ENCODE measurements around the gene OPA3. TPM values are rescaled to one million over a fixed set of nuclear protein-coding genes. Genes with fewer than 3 reads are reported as not detected.

OPA3 gene
- total RNA-seq, 1 donor from 2014 or later = 14.8 TPM

DNA sequence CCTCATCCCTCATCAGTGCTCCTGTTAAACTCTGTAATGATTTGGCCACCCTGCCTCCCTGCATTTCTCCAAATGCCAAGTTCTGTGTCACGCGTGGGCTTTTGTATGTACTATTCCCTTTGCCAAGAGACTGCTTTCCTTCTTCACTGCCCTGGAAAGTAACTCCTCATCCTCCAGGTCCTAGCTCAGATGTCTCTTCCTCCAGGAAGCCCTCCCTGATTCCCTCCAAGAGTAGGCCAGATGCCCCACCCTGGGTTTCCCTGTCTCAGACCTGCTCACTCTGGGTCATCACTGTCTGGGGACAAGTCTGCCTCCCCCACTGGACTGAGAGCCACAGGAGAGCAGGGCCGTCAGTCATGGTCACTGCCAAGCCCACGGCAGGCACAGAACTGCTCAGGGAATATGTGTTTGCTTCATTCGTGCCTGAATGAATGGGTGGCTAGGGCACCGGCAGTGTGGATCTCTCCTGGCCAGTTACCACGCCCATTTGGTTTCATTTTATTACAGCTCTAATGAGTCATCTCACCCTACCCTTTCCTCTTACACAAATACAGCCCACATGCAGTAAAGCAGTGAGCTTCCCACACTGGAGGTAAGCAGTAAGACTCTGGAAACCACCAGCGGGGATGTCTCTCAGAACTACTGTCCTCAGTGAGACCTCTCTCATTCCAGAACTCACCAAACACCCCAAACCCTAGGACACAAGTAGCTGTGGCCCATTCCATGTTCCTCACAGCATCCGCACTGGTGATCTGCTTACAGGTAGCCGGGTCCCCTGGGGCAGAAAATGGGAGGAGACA, 29.5 kb upstream of the OPA3 start:
- peak overlapping the region; percentile 95 for H3K27ac Mint-ChIP-seq (ENCODE audit: unreplicated experiment)
- H3K4me1 Mint-ChIP-seq (ENCODE audit: low read depth) = peaks cover 15% of the 10 kb centered on the region
- DNase-seq (ENCODE audit: low spot score) = no peak
- H3K9me3 Mint-ChIP-seq (ENCODE audit: low read depth) = no peaks in the 10 kb centered on the region
- H3K27me3 Mint-ChIP-seq (ENCODE audit: low read depth) = no peaks in the 10 kb centered on the region
- H3K36me3 Mint-ChIP-seq (ENCODE audit: low read depth) = peaks cover 27% of the 10 kb centered on the region
- no peak overlapping the region for H3K4me3 Mint-ChIP-seq (ENCODE audit: unreplicated experiment)
- TF ChIP-seq CTCF (IDR thresholded peaks at IDR 0.05) = no peak

DNA sequence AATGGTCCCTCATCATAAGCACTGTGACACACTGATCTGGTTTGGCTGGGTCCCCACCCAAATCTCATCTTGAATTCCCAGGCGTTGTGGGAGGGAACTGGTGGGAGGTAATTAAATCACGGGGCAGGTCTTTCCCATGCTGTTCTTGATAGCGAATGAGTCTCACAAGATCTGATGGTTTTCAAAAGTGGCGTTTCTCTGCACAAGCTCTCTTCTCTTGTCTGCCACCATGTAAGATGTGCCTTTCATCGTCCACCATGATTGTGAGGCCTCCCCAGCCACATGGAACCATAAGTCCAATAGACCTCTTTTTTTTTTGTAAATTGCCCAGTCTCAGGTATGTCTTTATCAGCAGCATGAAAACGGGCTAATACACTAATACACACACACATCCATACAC, 24.3 kb upstream of the OPA3 start:
- Mint-ChIP-seq H3K27me3 (ENCODE audit: low read depth) (no peaks in the 10 kb centered on the region), H3K9me3 (ENCODE audit: low read depth) (no peaks in the 10 kb centered on the region), H3K27ac (ENCODE audit: unreplicated experiment) (no peak overlapping the region), H3K4me1 (ENCODE audit: low read depth) (peaks cover 11% of the 10 kb centered on the region), H3K36me3 (ENCODE audit: low read depth) (peaks cover 20% of the 10 kb centered on the region), H3K4me3 (ENCODE audit: unreplicated experiment) (no peak overlapping the region)
- no peak for TF ChIP-seq CTCF (IDR thresholded peaks at IDR 0.05)
- DNase-seq (ENCODE audit: low spot score) = no peak

GRCh38 chr19:45607071-45608029, 22.7 kb upstream of the OPA3 start:
- H3K4me1 Mint-ChIP-seq (ENCODE audit: low read depth) = peaks cover 9% of the 10 kb centered on the region
- peaks cover 7% of the 10 kb centered on the region for H3K27me3 Mint-ChIP-seq (ENCODE audit: low read depth)
- peak overlapping the region; percentile 45 for H3K27ac Mint-ChIP-seq (ENCODE audit: unreplicated experiment)
- peak; percentile 90 for TF ChIP-seq CTCF (IDR thresholded peaks at IDR 0.05)
- no peak for DNase-seq (ENCODE audit: low spot score)
- H3K36me3 Mint-ChIP-seq (ENCODE audit: low read depth) = peaks cover 14% of the 10 kb centered on the region
- H3K4me3 Mint-ChIP-seq (ENCODE audit: unreplicated experiment) = peak overlapping the region; percentile 55
- no peaks in the 10 kb centered on the region for H3K9me3 Mint-ChIP-seq (ENCODE audit: low read depth)

- Mint-ChIP-seq H3K4me3 (ENCODE audit: unreplicated experiment) (peak within 1 kb of the TSS; percentile 49), H3K9me3 (ENCODE audit: low read depth) (no peaks in the 10 kb centered on the region), H3K36me3 (ENCODE audit: low read depth) (peaks cover 3% of the 10 kb centered on the region), H3K27ac (ENCODE audit: unreplicated experiment) (no peak within 1 kb of the TSS), H3K4me1 (ENCODE audit: low read depth) (peaks cover 24% of the 10 kb centered on the region), H3K27me3 (ENCODE audit: low read depth) (peaks cover 42% of the 10 kb centered on the region)
- no peak for DNase-seq (ENCODE audit: low spot score)
- TF ChIP-seq CTCF (IDR thresholded peaks at IDR 0.05) = no peak
Measured at GRCh38 chr19:45601524-45602374, 17.1 kb upstream of the OPA3 start, which contains the start of gene GPR4. TSS of gene GPR4 (minus strand) at chr19:45602212. CDS start at chr19:45591866, 10,346 bp downstream.
